Renal cortical epithelial cell (primary cell): ENCODE data around the gene TAF6. TPM values are rescaled to one million over a fixed set of nuclear protein-coding genes. Genes with fewer than 3 reads are reported as not detected.
"Not testable (repeated sequence)": the region's sequence is repeated elsewhere in the genome, so short reads cannot be mapped to it uniquely, and the experiment has no call there.

Source experiments
- DNase-seq: peaks from one replicate; pipeline ENCODE4 v3.0.0-alpha.2; 2011; ENCODE audit warnings: low read depth
- total RNA-seq: library from RNA; depleted of rRNA; stranded (reverse); fragments of >200 nt; gene quantifications from 2 replicates; pipeline ENCODE4 v1.2.3, GENCODE V29; 2014

The TAF6 gene
- total RNA-seq, 1 donor from 2014 or later, result 100 TPM

- no peak for DNase-seq
These were observed 33.9 kb upstream of the TAF6 start for GRCh38 chr7:100152937-100153666.

DNA sequence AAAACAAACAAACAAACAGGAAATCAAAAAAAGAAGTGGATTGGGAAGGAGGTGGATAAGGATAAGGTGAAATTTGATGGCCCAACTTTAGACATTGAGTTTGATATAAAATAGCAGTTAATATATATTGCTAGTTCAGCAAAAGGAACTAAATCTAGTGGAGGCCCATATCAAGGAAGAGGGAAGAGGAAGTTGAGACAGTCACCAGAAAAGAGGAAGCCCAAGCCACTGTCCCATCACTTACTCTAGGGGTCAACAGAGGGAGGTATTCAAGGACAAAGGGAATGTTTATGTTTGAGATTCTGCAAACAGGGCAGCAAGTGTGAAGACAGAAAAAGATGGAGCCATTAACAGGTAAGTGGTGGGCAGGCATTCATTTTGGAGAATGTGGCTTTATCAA is 33.2 kb upstream of the TAF6 start:
- DNase-seq, result no peak

DNA sequence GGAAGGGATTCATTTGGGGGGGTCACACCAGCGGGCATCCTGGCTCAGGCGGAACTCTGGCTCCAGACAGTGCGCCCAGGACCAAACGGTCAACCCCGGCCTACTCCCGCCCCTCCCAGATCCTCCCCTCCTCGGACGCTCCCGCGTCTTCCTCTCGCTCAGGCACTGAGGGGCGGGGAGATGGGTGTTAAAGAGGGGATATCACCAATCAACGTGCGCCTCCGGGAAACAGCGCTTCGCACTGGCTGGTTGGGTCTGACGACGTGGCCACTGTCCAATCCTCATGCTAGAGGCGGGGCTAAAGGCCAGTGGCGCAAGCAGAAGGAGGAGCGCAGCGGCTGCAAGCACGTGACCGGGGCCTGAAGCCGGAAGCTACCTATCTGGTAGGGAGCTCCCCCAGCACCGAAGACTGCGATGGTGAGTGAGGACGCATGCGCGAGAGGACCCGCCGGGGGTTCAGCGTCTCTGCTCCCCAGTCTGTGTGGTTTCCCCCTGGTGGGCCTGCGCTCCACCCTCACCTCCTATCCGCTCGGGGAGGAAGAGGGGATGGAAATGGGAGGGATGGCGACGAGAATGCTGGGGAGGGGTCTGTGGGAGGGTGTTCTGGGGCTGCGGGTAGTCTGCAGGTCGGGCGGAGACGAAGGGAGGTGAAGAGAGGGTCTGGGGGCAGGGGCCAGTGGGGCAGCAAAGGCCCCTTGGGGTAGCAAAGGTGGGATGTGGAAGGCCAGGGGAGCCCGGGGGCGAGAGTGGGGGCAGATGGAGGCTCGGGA is 29.6 kb upstream of the TAF6 start, which contains the start of gene LAMTOR4:
LAMTOR4 (plus strand) TSS at position 360 of the 770 bp plus-strand sequence; CDS start at position 415, 55 bp downstream.
- peak; percentile 98 for DNase-seq

DNA sequence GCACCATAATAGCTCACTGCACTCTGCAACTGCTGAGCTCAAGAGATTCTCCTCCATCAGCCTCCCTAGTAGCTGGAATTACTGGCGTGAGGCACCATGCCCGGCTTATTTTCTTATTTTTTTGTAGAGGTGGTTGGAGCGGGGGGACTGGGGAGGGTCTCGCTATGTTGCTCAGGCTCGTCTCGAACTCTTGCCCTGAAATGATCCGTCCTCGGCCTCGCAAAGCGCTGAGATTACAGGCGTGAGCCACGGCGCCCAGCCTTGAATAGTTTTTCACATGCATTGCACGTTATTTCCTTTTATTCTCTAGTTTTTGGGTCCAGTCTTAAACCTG is 29.0 kb upstream of the TAF6 start:
- no peak for DNase-seq

DNA sequence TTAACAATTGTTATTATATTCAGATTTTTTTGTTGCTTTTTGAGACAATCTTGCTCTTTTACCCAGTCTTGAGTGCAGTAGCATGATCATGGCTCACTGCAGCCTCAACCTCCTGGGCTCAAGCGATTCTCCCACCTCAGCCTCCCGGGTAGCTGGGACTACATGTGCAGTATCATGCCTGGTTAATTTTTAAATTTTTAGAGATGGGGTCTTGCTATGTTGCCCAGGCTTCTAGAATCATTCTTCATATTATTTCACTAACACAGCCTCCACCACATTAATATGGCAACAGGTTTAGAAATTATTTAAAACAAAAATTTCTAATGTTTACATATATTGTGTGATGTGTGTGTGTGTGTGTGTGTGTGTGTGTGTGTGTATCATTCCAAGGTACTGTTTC is 28.1 kb upstream of the TAF6 start:
- DNase-seq, result no peak

DNA sequence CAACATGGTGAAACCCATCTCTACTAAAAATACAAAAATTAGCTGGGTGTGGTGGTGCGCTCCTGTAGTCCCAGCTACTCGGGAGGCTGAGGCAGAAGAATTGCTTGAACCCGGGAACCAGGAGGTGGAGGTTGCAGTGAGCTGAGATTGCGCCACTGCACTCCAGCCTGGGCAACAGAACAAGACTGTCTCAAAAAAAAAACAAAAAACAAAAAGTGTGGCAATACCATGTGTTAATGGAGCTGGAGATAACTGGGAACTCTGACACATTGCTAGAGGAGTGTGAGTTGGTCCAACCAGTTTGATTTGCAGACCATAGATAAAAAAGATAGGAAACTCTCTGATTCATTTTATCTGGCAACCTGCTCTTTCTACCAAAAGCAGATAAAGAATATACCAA is 27.2 kb upstream of the TAF6 start:
- DNase-seq, result peak; percentile 35

DNA sequence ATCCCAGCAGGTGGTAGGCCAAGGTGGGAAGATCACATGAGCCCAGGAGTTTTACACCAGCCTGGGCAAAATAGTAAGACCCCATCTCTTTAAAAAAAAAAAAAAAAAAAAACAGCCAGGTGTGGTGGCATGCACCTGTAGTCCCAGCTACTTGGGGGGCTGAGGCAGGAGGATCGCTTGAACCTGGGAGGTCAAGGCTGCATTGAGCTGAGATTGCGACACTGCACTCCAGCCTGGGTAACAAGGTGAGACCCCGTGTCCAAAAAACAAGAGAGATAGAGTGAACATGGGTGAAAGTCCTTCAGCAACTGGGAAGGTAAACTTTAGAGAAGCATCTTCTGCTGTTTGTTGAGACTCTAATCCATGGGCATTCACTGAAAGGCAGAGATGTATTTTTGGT is 23.3 kb upstream of the TAF6 start:
- DNase-seq, result no peak

GRCh38 chr7:100141555-100141949 is 22.4 kb upstream of the TAF6 start:
- DNase-seq, result no peak

DNA sequence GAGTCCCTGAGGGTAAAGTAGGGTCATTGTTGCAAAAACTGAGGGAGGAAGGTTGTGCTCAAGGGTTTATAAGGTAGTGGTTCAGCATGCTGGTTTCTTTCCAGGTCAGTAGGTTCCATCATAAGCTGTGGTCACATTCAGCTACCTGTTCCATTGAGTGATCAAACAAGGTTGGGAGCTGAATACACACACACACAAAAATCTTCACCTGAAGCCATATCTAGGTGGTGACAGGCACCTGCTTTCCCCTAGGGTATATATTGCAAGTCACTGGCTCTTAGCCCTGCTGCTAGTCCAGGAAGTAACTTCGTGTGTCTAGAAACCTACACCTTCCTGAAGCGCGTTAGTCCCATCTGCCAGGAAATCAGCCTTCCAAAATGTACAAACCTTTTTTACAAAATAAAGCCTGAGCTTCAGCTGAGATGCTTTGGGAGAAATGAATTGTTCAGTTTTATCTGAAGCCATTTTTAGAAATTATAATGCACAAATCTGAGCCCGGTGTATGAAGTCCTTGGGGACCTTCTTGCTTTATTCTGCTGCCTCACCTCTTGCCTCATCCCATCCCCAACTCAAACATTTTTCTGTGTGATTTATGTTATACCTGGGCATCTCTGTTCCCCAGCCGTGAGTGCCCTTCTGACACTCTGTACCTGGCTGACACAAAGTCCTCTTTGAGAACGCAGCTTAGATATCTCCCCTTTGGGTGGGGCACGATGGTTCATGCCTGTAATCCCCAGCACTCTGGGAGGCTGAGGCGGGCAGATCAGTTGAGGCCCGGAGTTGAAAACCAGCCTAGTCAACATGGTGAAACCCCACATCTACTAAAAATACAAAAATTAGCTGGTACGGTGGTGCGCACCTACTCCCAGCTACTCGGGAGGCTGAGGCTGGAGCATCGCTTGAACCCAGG is 18.9 kb upstream of the TAF6 start:
- peak; percentile 49 for DNase-seq

- DNase-seq, result peak; percentile 47
These were observed 13.6 kb upstream of the TAF6 start for GRCh38 chr7:100132697-100133151.

DNA sequence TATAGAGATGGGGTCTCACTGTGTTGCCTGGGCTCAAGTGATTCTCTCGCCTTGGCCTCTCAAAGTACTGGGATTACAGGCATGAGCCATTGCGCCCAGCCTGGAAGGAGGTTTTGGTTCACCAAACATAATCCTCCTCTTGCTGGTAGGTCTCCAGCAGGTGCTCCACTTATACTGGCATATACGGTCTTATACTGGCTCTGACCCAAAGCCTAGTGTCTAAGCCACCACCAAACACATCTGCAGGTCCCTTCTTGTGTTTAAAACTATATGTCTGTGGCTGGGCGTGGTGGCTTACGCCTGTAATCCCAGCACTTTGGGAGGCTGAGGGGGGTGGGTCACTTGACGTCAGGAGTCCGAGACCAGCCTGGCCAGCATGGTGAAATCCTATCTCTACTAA is 13.0 kb upstream of the TAF6 start:
- no peak for DNase-seq

- DNase-seq, result peak; percentile 43
These were observed 11.7 kb upstream of the TAF6 start for GRCh38 chr7:100130608-100131453.

DNA sequence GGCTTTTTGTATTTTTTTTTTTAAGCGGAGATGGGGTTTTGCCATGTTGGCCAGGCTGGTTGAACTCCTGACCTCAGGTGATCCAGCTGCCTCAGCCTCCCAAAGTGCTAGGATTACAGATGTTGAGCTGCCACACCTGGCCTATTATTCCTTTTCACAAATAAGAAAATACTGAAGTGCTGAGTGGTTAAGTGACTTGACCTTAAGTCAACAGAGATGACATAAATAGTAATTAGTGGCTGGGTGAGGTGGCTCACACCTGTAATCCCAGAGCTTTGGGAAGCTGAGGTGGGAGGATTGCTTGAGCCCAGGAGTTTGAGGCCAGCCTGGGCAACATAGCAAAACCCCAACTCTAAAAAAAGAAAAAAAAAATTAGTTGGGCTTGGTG is 11.1 kb upstream of the TAF6 start:
- not testable (repeated sequence) for DNase-seq

DNA sequence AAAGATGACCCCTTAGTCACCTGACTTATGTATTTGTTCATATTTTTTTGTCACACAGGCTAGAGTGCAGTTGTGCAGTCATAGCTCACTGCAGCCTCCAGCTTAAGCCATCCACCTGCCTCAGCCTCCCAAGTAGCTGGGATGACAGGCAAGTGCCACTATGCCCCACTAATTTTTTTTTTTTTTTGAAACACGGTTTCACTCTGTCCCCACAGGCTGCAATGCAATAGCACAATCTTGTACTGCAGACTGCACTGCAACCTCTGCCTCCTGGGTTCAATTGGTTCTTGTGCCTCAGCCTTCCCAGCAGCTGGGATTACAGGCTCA is 9.4 kb upstream of the TAF6 start:
- DNase-seq, result no peak

GRCh38 chr7:100127866-100128636 is 8.9 kb upstream of the TAF6 start:
- no peak for DNase-seq

DNA sequence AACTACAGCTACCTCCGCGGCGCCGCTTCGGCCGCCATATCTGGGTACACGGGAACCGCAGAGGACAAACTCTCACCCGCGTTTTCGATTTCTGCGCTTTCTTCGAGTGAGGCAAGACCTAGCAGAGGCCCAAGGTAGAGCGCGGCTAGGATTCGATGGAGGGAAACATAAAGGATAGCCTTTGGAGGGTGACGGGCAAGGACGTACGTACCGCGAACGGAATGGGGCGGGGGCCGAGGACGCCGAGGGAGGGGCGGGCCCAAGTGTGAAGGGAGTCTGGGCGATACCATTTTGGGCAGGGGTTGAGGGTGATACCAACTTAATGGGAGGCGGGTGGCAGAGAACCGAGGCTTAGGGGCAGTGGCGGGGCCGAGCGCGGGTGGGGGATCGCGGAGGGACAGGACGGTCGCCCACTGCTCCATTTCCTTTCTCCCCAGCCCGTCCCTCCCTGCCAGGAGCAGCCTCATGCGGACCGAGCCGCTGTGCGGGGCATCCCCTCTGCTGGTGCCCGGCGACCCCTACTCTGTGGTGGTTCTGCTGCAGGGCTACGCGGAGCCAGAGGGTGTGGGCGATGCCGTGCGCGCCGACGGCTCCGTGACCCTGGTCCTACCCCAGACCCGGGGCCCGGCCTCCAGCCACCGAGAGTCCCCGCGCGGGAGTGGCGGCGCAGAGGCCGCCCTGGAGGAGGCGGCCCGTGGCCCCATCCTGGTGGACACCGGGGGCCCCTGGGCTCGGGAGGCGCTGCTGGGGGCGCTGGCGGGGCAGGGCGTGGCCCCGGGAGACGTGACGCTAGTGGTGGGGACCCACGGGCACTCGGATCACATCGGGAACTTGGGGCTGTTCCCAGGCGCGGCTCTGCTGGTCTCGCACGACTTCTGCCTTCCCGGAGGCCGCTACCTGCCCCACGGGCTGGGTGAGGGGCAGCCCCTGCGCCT is 8.0 kb upstream of the TAF6 start, which contains the start of gene MBLAC1:
MBLAC1 (plus strand) TSS at position 37 of the 935 bp plus-strand sequence; CDS start at position 466, 429 bp downstream.
- peak; percentile 62 for DNase-seq

DNA sequence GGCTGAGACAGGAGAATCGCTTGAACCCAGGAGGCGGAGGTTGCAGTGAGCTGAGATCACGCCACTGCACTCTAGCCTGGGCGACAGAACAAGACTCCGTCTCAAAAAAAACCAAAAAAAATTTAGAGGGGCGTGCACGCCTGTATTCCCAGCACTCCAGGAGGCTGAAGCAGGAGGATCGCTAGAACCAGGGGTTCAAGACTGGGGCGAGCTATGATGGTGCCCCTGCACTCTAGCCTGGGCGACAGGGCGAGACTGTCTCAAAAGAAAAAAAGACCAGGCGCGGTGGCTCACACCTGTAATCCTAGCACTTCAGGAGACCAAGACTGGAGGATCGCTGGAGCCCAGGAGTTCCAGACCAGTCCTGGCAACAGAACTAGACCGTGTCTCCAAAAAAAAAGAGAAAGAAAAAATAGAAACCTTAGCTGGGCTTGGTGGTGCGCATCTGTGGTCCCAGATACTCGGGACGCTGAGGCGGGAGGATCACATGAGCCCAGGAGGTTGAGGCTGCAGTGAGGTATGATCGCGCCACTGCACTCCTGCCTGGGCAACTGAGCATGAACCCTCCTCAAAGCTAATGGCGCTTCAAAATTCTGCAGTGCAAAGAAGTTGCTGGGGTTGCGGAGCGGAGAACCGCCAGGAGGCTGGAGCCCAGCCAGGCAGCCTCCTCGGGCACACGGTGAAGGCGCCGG is 7.2 kb upstream of the TAF6 start:
- DNase-seq, result no peak

DNA sequence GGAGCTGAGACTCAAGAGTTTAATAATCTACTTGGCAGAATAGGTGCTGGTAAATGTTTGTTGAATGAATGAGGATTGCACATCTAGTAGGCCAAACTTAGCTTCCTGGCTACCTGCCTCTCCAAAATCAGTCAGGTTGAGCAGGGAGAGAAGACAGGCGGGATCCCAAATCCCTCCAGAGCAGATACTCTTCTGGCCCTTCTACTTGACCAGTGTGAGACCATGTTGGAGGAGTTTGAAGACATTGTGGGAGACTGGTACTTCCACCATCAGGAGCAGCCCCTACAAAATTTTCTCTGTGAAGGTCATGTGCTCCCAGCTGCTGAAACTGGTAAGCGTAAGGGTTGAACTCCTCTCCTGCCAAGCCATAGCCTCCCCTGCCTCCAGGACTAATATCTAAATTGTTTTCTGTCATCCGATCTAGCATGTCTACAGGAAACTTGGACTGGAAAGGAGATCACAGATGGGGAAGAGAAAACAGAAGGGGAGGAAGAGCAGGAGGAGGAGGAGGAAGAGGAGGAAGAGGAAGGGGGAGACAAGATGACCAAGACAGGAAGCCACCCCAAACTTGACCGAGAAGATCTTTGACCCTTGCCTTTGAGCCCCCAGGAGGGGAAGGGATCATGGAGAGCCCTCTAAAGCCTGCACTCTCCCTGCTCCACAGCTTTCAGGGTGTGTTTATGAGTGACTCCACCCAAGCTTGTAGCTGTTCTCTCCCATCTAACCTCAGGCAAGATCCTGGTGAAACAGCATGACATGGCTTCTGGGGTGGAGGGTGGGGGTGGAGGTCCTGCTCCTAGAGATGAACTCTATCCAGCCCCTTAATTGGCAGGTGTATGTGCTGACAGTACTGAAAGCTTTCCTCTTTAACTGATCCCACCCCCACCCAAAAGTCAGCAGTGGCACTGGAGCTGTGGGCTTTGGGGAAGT is 5.4 kb upstream of the TAF6 start:
- no peak for DNase-seq
